Tibial nerve (tissue), 4 donors: Measurements from ENCODE around the gene VAMP4. TPM values are rescaled to one million over a fixed set of nuclear protein-coding genes. Genes with fewer than 3 reads are reported as not detected.

Experiments
- DNase-seq, 2 donors: peaks; one replicate each; pipeline ENCODE4 v3.0.0-alpha.2; 2019; ENCODE audit warnings: low spot score in 2 of 2
- H3K27ac ChIP-seq, 4 donors: fragments of 200-600 bp; sonication (generic) in 3 of 4; one replicate each; pipeline ENCODE4 v1.5.1; 2017 to 2019; ENCODE audit warnings: mild to moderate bottlenecking in 1 of 4
- H3K27me3 ChIP-seq, 2 donors: fragments of 200-600 bp; sonication (generic) in 1 of 2; one replicate each; pipeline versions ENCODE4 v1.5.1 to v1.6.0; 2017 to 2019
- H3K36me3 ChIP-seq, 3 donors: fragments of 200-600 bp; sonication (generic); one replicate each; pipeline ENCODE4 v1.5.1; 2018 to 2019
- H3K4me1 ChIP-seq, 4 donors: fragments of 200-600 bp; sonication (generic) in 3 of 4; one replicate each; pipeline ENCODE4 v1.5.1; 2017 to 2019
- H3K4me3 ChIP-seq, 4 donors: fragments of 200-600 bp; sonication (generic) in 3 of 4; one replicate each; pipeline ENCODE4 v1.5.1; 2017 to 2019; ENCODE audit warnings: mild to moderate bottlenecking in 1 of 4, moderate library complexity in 1 of 4
- H3K9me3 ChIP-seq, 4 donors: fragments of 200-600 bp; sonication (generic) in 3 of 4; one replicate each; pipeline ENCODE4 v1.5.1; 2017 to 2019
- CTCF ChIP-seq, 5 experiments: fragments of 200-600 bp in 3 of 5; fragments of 450-650 bp in 2 of 5; sonication (generic) in 3 of 5; IDR thresholded peaks; one replicate each; pipeline ENCODE4 v1.5.1; 2016 to 2019; ENCODE audit warnings: antibody characterized with exemption in 5 of 5, mild to moderate bottlenecking in 3 of 5, moderate library complexity in 2 of 5
- EP300 ChIP-seq, 2 donors: sonication (generic); formaldehyde crosslinking; IDR thresholded peaks; one replicate each; pipeline ENCODE4 v1.6.1; 2017; ENCODE audit warnings: antibody characterized with exemption in 2 of 2, mild to moderate bottlenecking in 1 of 2
- POLR2A ChIP-seq, 2 donors: fragments of 450-650 bp; IDR thresholded peaks; one replicate each; pipeline ENCODE4 v1.6.1; 2017; ENCODE audit warnings: antibody characterized with exemption in 2 of 2, mild to moderate bottlenecking in 2 of 2, moderate library complexity in 2 of 2
- WGBS, 2 donors: methylation state at CpG; one replicate each; pipeline ENCODE4 v1.1.5; 2018; 5-methylcytosine and 5-hydroxymethylcytosine counted together
- small RNA-seq: library from RNA; depleted of rRNA; stranded (forward); fragments of <200 nt; gene quantifications from one replicate; pipeline ENCODE3, GENCODE V24; 2016
- total RNA-seq, 4 donors: library from RNA; depleted of rRNA; stranded (reverse); fragments of >200 nt; gene quantifications; one replicate each; pipeline ENCODE4 v1.1.0, GENCODE V29; 2016

VAMP4 gene
- total RNA-seq, 4 donors from 2014 or later = 13.8 to 25.6 (median 16.7) TPM

- no peaks in the 10 kb centered on the region for H3K36me3 ChIP-seq
- peak overlapping the region; percentile 56 to 87 (median 76) for H3K27ac ChIP-seq
- 16 to 28% methylated on average over 8 of the region's 8 CpGs for WGBS, 2 donors
- H3K9me3 ChIP-seq = no peaks in the 10 kb centered on the region
- DNase-seq = no peak
- H3K27me3 ChIP-seq = no peaks in the 10 kb centered on the region
- H3K4me3 ChIP-seq = peak overlapping the region in 1 of 4 donors; percentile 9
- TF ChIP-seq EP300 (IDR thresholded peaks at IDR 0.05) = peak in 1 of 2 donors; percentile 15
- TF ChIP-seq CTCF (IDR thresholded peaks at IDR 0.05) = no peak
- peaks cover 0 to 29% (median 20%) of the 10 kb centered on the region in 4 donors for H3K4me1 ChIP-seq
Observed at GRCh38 chr1:171654201-171654941, 87.5 kb downstream of the VAMP4 start.

- 33 to 46% methylated on average over 1 of the region's 1 CpG for WGBS, 2 donors
- no peak overlapping the region for H3K4me3 ChIP-seq
- DNase-seq = no peak
Observed at GRCh38 chr1:171653796-171654195, 88.1 kb downstream of the VAMP4 start.

GRCh38 chr1:171652234-171652822 is 89.5 kb downstream of the VAMP4 start, which contains the start of gene MYOC:
Gene MYOC (minus strand): TSS chr1:171652688. CDS start chr1:171652611, 77 bp downstream.
- no peak for DNase-seq
- H3K27me3 ChIP-seq = no peaks in the 10 kb centered on the region
- H3K36me3 ChIP-seq = no peaks in the 10 kb centered on the region
- TF ChIP-seq CTCF (IDR thresholded peaks at IDR 0.05) (no peak), POLR2A (IDR thresholded peaks at IDR 0.05) (no peak), EP300 (IDR thresholded peaks at IDR 0.05) (no peak)
- no peaks in the 10 kb centered on the region for H3K9me3 ChIP-seq
- H3K4me3 ChIP-seq = peak within 1 kb of the TSS in 1 of 4 donors; percentile 29
- peaks cover 0 to 29% (median 20%) of the 10 kb centered on the region in 4 donors for H3K4me1 ChIP-seq
- 58 to 64% methylated on average over 7 to 8 of the region's 8 CpGs for WGBS, 2 donors
- H3K27ac ChIP-seq = peak within 1 kb of the TSS in 2 of 4 donors; percentile 86 to 87

More at GRCh38 chr1:171653796-171654195, 88.1 kb downstream of the VAMP4 start:
- H3K27me3 ChIP-seq = no peaks in the 10 kb centered on the region
- no peaks in the 10 kb centered on the region for H3K9me3 ChIP-seq
- H3K4me1 ChIP-seq = peaks cover 0 to 29% (median 20%) of the 10 kb centered on the region in 4 donors
- H3K27ac ChIP-seq = peak overlapping the region; percentile 56 to 87 (median 76)
- no peak for TF ChIP-seq EP300 (IDR thresholded peaks at IDR 0.05)
- TF ChIP-seq POLR2A (IDR thresholded peaks at IDR 0.05) = no peak
- TF ChIP-seq CTCF (IDR thresholded peaks at IDR 0.05) = no peak
- no peaks in the 10 kb centered on the region for H3K36me3 ChIP-seq

Small RNA genes within 50 kb of the gene (small RNA-seq; reads per million reads assigned to genes)
- not detected for gene RF00601

Other genes with a start within 250 kb of the VAMP4 start
- not detected for gene MYOCOS, start 119.8 kb downstream of the VAMP4 start, total RNA-seq
- gene MYOC, start 89.4 kb downstream of the VAMP4 start, total RNA-seq = 100 to 1,000 TPM in 3 of 4 donors, 10 to 100 TPM in 1; 52.8 to 403 (median 136) TPM
- gene METTL13, start 39.6 kb upstream of the VAMP4 start, total RNA-seq = 10 to 100 TPM; 21.3 to 28.7 (median 24.4) TPM
- gene DNM3, start 99.4 kb upstream of the VAMP4 start, total RNA-seq = 10 to 100 TPM in 3 of 4 donors, 1 to 10 TPM in 1; 9.8 to 15.3 (median 12.3) TPM